ENCODE data around the gene TFAP2E.

DNA sequence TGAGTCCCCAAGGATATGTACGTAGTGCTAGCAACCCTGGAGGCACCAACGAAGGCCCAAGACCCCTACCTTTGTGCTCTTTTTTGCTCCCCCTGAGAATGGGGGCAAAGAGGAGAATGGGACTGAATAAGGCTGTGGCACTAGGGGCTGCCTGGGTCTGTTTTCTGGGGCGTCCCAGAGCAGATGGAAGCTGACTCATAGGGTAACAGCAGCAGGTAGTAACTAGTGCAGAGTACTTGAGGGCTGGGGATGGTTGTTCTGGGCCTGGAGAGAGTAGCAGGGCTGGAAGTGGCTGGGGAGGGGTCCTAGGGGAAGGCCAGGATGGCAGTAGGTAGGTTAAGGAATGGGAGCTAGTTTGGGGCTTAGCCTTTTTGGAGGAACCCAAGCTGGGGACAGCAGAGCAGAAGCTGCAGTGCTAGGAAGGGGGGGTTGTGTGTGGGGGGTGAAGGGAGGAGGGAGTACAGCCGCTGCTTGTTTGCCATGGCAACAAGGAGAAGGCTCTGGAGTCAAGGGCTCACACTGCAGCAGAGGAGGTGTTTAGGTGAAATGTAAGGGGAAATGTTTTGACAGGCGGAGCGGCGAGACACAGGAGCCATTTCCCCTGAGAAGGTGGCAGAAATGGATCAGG lies 13.7 kb upstream of the TFAP2E start:
- TF ChIP-seq CTCF (IDR thresholded peaks at IDR 0.05; ENCODE audit: low read depth, low read length, missing input control) (no peak), REST (IDR thresholded peaks at IDR 0.05) (no peak), MAX (IDR thresholded peaks at IDR 0.05) (no peak)
